Transverse colon (tissue), 3 donors: ENCODE results near the gene RAPGEF5.

ENCODE experiments used
- CTCF ChIP-seq, 5 experiments: fragments of 200-600 bp in 3 of 5; fragments of 450-650 bp in 2 of 5; sonication (generic) in 3 of 5; IDR thresholded peaks; 1 replicate in 2 of 5; 2 replicates in 3 of 5; pipeline ENCODE4 v1.5.1; 2016 to 2017; ENCODE audit warnings: antibody characterized with exemption in 5 of 5, inconsistent platforms in 3 of 5, mild to moderate bottlenecking in 2 of 5, moderate library complexity in 1 of 5
- POLR2A ChIP-seq: fragments of 450-650 bp; IDR thresholded peaks from one replicate; pipeline ENCODE4 v1.6.1; 2016; ENCODE audit warnings: antibody characterized with exemption, mild to moderate bottlenecking, moderate library complexity

GRCh38 chr7:22319424-22320403 lies 37.2 kb downstream of the RAPGEF5 start:
- TF ChIP-seq CTCF (IDR thresholded peaks at IDR 0.05) (no peak), POLR2A (no peak)
